Activated T-cell treated with anti-CD3 and anti-CD28 coated beads for 24 hours (primary cell): Measurements from ENCODE around the gene ELOVL5.

Experiments
- DNase-seq: peaks from one replicate; pipeline ENCODE4 v3.0.0-alpha.2; 2020; ENCODE audit warnings: low read depth

ELOVL5 gene

GRCh38 chr6:53239526-53239925, 109.2 kb downstream of the ELOVL5 start:
- no peak for DNase-seq

DNA sequence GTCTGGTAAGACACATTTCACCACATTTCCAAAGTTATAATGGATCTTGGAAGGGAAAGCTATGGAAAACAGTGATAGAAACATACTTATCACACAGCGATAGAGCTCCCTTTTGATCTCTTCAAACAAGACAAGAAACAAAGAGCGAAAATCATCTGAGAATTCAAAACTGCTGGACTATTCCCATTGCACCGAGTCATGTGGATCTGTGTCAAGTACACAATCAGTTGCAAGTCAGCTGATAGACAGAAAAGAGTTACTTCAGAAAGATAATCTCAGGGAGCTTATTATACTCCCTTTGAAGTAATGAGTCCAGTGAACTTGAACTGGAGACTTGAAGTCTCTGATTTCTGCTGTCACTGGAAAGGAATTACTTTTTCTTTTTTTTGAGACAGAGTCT, 110.4 kb downstream of the ELOVL5 start:
- no peak for DNase-seq

- DNase-seq: no peak
Observed at GRCh38 chr6:53236241-53236640, 112.5 kb downstream of the ELOVL5 start.

- DNase-seq: no peak
Observed at GRCh38 chr6:53235508-53235907, 113.2 kb downstream of the ELOVL5 start.

GRCh38 chr6:53233309-53233708, 115.4 kb downstream of the ELOVL5 start:
- no peak for DNase-seq

DNA sequence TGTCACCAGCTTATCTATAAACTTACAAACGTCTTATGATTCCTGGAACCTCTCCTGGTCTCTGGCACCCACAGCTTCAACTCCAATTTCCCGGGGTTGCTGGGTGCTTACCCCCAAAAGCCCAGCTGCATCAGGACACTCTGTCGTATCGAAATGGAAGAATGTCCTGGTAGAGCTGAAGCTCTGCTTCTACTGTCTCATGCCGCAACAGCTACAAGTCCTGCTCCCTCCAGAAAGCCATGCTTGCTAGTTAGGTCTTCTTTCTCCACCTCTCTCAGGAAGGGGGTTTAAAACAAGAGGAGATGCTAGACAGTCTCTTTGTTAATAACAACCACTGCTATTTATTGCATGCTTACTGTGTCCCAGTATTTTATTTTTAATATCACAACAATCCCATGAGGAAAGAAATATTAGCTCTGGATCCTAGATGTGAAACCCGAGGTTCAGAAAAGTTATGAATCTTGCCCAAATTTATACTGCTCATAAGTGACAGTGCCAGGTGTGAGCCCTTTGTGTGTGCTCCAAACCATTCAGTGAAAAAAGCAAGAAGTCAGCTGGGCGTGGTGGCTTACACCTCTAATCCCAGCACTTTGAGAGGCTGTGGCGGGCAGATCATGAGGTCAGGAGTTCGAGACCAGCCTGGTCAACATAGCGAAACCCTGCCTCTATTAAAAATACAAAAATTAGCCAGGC, 117.8 kb downstream of the ELOVL5 start:
- DNase-seq: no peak

GRCh38 chr6:53227847-53228246, 120.9 kb downstream of the ELOVL5 start:
- DNase-seq: no peak

DNA sequence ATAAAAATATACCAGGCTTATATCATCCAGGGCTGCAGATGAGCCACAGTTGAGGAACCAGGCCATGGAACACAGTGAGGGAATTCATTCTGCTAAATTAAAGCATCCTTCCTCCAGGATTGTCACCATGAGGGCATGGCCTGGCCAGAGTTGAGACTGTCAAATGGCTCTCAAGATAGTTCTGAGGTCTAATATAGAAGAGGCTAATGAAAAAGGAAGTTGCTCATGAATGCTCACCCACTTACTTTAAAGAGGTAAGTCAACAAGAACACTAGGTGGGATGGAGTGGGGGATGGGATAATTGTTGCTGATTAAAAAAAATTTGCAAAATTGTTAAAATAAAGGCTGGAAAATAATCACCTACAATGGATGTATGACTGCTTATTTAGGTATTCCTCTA, 128.1 kb downstream of the ELOVL5 start:
- DNase-seq: no peak
